Caco-2 (cell line): ENCODE data around the gene MFRP. TPM values are rescaled to one million over a fixed set of nuclear protein-coding genes. Genes with fewer than 3 reads are reported as not detected.

Experiments used
- BruUV-seq: library from RNA; stranded (reverse); fragments of 400-500 nt; replicated peaks from 2 replicates; lab custom pipeline; 2021; lab: Mats Ljungman, UMichigan
- CTCF ChIA-PET: fragments of 300-600 bp; sonication (Branson Sonifier 250); formaldehyde crosslinking; loops from one replicate; lab custom pipeline; 2022; ENCODE audit warnings: antibody characterized with exemption; lab: Charles Lee
- POLR2A ChIA-PET: fragments of 300-600 bp; sonication (Branson Sonifier 250); formaldehyde crosslinking; loops from one replicate; lab custom pipeline; 2022; ENCODE audit warnings: antibody characterized with exemption; lab: Charles Lee
- DNase-seq, 2 experiments: peaks; one replicate each; pipeline versions ENCODE4 v3.0.0 to v3.0.0-alpha.2; 2020 to 2022
- H3K27me3 ChIP-seq: replicated peaks from 2 replicates; pipeline ENCODE4 v1.6.0; 2011; ENCODE audit warnings: low read length; ENCODE audit not compliant: control insufficient read depth, insufficient read depth
- H3K36me3 ChIP-seq: 2 replicates; pipeline ENCODE4 v1.5.1; 2011; ENCODE audit warnings: low read length; ENCODE audit not compliant: control insufficient read depth, insufficient read depth
- H3K4me1 ChIP-seq: fragments of 250-450 bp; sonication (Bioruptor Pico); 2 replicates; pipeline ENCODE4 v1.5.1; 2020; ENCODE audit warnings: mild to moderate bottlenecking
- H3K4me3 ChIP-seq: 2 replicates; pipeline ENCODE4 v1.5.1; 2011; ENCODE audit warnings: low read depth, mild to moderate bottlenecking, control low read depth, low read length
- H3K9me3 ChIP-seq: fragments of 250-450 bp; sonication (Bioruptor Pico); 2 replicates; pipeline ENCODE4 v1.5.1; 2020; ENCODE audit warnings: mild to moderate bottlenecking, moderate library complexity
- H3K27ac Mint-ChIP-seq: one replicate; pipeline ENCODE4 v1.8.0; 2022; ENCODE audit warnings: mixed read lengths; ENCODE audit not compliant: unreplicated experiment
- H3K27me3 Mint-ChIP-seq: one replicate; pipeline ENCODE4 v1.8.0; 2022; ENCODE audit warnings: mixed read lengths; ENCODE audit not compliant: insufficient read depth, unreplicated experiment
- H3K36me3 Mint-ChIP-seq: one replicate; pipeline ENCODE4 v1.8.0; 2022; ENCODE audit warnings: mild to moderate bottlenecking, mixed read lengths; ENCODE audit not compliant: insufficient read depth, unreplicated experiment
- H3K4me1 Mint-ChIP-seq: one replicate; pipeline ENCODE4 v1.8.0; 2022; ENCODE audit warnings: low read depth, mixed read lengths; ENCODE audit not compliant: unreplicated experiment
- H3K4me3 Mint-ChIP-seq: one replicate; pipeline ENCODE4 v1.8.0; 2022; ENCODE audit warnings: mild to moderate bottlenecking, moderate library complexity, mixed read lengths; ENCODE audit not compliant: unreplicated experiment
- H3K9me3 Mint-ChIP-seq: one replicate; pipeline ENCODE4 v1.8.0; 2022; ENCODE audit warnings: mixed read lengths; ENCODE audit not compliant: unreplicated experiment
- intact Hi-C: fragments of 100-400 bp; cut with micrococcal nuclease; formaldehyde crosslinking; loops from one replicate; pipeline ENCODE4 v1.10.0; 2022; ENCODE audit not compliant: unreplicated experiment
- total RNA-seq: library from RNA; stranded (reverse); gene quantifications from 2 replicates; pipeline ENCODE4 v1.2.3, GENCODE V29; 2022
- TF ChIP-seq, protein P1 (sequence below), 2 experiments: fragments of 200-600 bp in 1 of 2; IDR thresholded peaks; 1 replicate in 1 of 2; 2 replicates in 1 of 2; pipeline versions ENCODE4 v1.5.1 to v1.8.0; 2011 to 2022; ENCODE audit warnings: antibody characterized with exemption in 1 of 2, control low read depth in 1 of 2, inconsistent platforms in 1 of 2, low read depth in 1 of 2, low read length in 1 of 2, mild to moderate bottlenecking in 1 of 2, moderate library complexity in 1 of 2; ENCODE audit not compliant: insufficient read depth in 1 of 2, severe bottlenecking in 1 of 2, unreplicated experiment in 1 of 2

MFRP gene
- total RNA-seq, 1 experiment from 2014 or later = not detected

DNA sequence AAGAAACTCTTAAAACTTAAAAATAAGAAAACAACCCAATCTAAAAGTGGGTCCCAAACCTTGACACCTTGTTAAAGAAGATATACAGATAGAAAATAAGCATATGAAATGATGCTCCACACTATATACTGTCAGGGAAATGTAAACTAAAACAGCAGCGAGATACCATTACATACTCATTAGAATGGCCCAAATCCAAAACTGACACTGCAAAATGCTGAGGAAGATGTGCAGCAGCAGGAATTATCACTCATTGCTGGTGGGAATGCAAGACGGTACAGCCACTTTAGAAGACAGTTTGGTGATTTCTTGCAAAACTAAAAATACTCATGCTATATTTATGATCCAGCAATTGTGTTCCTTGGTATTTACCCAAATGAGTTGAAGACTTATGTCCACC is 17.2 kb downstream of the MFRP start:
- peaks cover 4% of the 10 kb centered on the region for H3K27me3 Mint-ChIP-seq
- Histone ChIP-seq H3K9me3 (no peaks in the 10 kb centered on the region), H3K4me1 (no peaks in the 10 kb centered on the region), H3K4me3 (no peak overlapping the region), H3K27me3 (no peaks in the 10 kb centered on the region), H3K36me3 (peaks cover 2% of the 10 kb centered on the region; the same call in 1 of the 2 replicates)
- H3K4me3 Mint-ChIP-seq = no peak overlapping the region
- no peak overlapping the region for H3K27ac Mint-ChIP-seq
- no TSS peak for BruUV-seq
- no peaks in the 10 kb centered on the region for H3K4me1 Mint-ChIP-seq
- ChIA-PET CTCF (interaction anchor here (0.9 kb wide), 1 partner anchor 9 kb away, joined by 3 read pairs; no protein-coding TSS in a partner anchor), POLR2A (no interaction called here)
- no peak for DNase-seq
- H3K9me3 Mint-ChIP-seq = no peaks in the 10 kb centered on the region
- H3K36me3 Mint-ChIP-seq = peaks cover 6% of the 10 kb centered on the region
- TF ChIP-seq, protein P1, sequence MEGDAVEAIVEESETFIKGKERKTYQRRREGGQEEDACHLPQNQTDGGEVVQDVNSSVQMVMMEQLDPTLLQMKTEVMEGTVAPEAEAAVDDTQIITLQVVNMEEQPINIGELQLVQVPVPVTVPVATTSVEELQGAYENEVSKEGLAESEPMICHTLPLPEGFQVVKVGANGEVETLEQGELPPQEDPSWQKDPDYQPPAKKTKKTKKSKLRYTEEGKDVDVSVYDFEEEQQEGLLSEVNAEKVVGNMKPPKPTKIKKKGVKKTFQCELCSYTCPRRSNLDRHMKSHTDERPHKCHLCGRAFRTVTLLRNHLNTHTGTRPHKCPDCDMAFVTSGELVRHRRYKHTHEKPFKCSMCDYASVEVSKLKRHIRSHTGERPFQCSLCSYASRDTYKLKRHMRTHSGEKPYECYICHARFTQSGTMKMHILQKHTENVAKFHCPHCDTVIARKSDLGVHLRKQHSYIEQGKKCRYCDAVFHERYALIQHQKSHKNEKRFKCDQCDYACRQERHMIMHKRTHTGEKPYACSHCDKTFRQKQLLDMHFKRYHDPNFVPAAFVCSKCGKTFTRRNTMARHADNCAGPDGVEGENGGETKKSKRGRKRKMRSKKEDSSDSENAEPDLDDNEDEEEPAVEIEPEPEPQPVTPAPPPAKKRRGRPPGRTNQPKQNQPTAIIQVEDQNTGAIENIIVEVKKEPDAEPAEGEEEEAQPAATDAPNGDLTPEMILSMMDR (IDR thresholded peaks at IDR 0.05; ENCODE audit: insufficient read depth in 1 of 2, low read depth in 1 of 2, low read length in 1 of 2, severe bottlenecking in 1 of 2, unreplicated experiment in 1 of 2) = no peak
- intact Hi-C loops = no loop called here

DNA sequence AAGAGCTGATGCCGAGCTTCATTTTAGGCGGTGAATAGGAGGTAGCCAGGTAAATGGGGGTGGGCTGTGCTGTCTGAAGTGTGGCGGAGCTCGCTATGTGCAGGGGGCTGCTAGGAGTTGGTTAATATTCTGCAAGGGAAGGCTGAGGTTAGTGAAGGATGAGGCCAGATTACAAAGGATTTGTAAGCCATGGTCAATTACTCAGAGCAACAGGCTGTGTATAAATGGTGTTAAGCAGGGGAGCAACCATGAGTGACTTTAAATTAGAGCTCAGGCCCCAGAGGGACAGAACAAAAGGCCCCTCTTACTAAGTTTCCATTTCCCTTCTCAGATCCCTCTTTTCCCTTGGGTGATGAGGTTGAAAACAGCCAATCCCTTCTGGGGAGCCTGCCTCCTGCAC is 22.3 kb downstream of the MFRP start:
- ChIA-PET POLR2A (interaction anchor here (0.8 kb wide), 1 partner anchor 14 kb away, joined by 18 read pairs; no protein-coding TSS in a partner anchor), CTCF (interaction anchor here (0.6 to 4.1 kb wide), 9 partner anchors 9 to 222 kb away, joined by 3 to 30 read pairs (median 3); partner anchors contain the start of genes DPAGT1 and RNF26)
- TF ChIP-seq, protein P1 (IDR thresholded peaks at IDR 0.05; ENCODE audit: insufficient read depth in 1 of 2, low read depth in 1 of 2, low read length in 1 of 2, severe bottlenecking in 1 of 2, unreplicated experiment in 1 of 2) = no peak
- Histone ChIP-seq H3K4me1 (peaks cover 18% of the 10 kb centered on the region), H3K36me3 (no peaks in the 10 kb centered on the region), H3K4me3 (no peak overlapping the region), H3K27me3 (no peaks in the 10 kb centered on the region), H3K9me3 (no peaks in the 10 kb centered on the region)
- no TSS peak for BruUV-seq
- Mint-ChIP-seq H3K27me3 (no peaks in the 10 kb centered on the region), H3K9me3 (no peaks in the 10 kb centered on the region), H3K36me3 (no peaks in the 10 kb centered on the region), H3K4me1 (no peaks in the 10 kb centered on the region), H3K27ac (no peak overlapping the region), H3K4me3 (no peak overlapping the region)
- intact Hi-C loops = no loop called here
- peak in 1 of 2 experiments; percentile 29 for DNase-seq

DNA sequence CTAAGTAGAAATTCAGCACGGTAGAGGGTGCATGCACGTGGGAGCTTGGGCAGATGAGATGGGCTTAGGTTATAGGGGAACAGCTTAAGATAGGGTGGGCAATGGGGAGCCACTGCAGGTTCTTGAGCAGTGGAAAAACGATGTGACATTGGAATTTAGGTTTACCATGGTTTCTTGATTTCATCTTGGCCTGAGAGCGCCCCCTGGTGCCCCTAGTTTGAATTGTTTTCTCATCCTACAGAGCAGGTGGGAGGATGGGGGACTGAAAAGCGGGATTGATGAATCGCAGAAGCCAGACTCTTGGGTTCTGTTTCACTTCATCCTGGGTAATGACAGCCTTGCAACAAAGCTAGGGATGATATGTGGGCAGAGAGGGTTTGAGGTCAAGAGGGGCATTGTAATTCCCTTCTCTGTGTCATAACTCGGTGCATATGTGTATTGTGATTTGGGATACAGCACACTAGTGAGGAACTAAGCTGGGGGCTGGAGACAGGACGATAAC is 22.9 kb downstream of the MFRP start:
- no peaks in the 10 kb centered on the region for H3K27me3 ChIP-seq
- TF ChIP-seq, protein P1 (IDR thresholded peaks at IDR 0.05; ENCODE audit: insufficient read depth in 1 of 2, low read depth in 1 of 2, low read length in 1 of 2, severe bottlenecking in 1 of 2, unreplicated experiment in 1 of 2) = peak; percentile 84 to 95
- no peak overlapping the region for H3K4me3 Mint-ChIP-seq
- no peaks in the 10 kb centered on the region for H3K27me3 Mint-ChIP-seq
- H3K9me3 ChIP-seq = no peaks in the 10 kb centered on the region
- ChIA-PET POLR2A (no interaction called here), CTCF (interaction anchor here (0.5 to 4.1 kb wide), 15 partner anchors 8 to 280 kb away, joined by 3 to 51 read pairs (median 5); partner anchors contain the start of genes CBL, DPAGT1, RNF26 and USP2)
- intact Hi-C loops = loop anchor here (1.0 kb wide), 1 partner anchor 178 kb away; no protein-coding TSS in a partner anchor
- H3K36me3 ChIP-seq = no peaks in the 10 kb centered on the region
- no peaks in the 10 kb centered on the region for H3K4me1 Mint-ChIP-seq
- BruUV-seq = no TSS peak
- H3K9me3 Mint-ChIP-seq = no peaks in the 10 kb centered on the region
- no peak overlapping the region for H3K27ac Mint-ChIP-seq
- no peaks in the 10 kb centered on the region for H3K36me3 Mint-ChIP-seq
- peak; percentile 82 to 89 for DNase-seq
- H3K4me1 ChIP-seq = peaks cover 24% of the 10 kb centered on the region
- H3K4me3 ChIP-seq = no peak overlapping the region
